Measurements from ENCODE around the gene BBLN.

- TF ChIP-seq REST (IDR thresholded peaks at IDR 0.05; ENCODE audit: insufficient read depth in 1 of 2, low read depth in 2 of 2, low read length in 2 of 2): no peak
- no peak for TF ChIP-seq POLR2AphosphoS5 (IDR thresholded peaks at IDR 0.05; ENCODE audit: low read depth, low read length)
- no peak for TF ChIP-seq TAF1 (IDR thresholded peaks at IDR 0.05; ENCODE audit: borderline replicate concordance, insufficient read depth, low read length)
- TF ChIP-seq SIN3A (IDR thresholded peaks at IDR 0.05; ENCODE audit: borderline replicate concordance, insufficient read depth, low read length): no peak
- no peak for TF ChIP-seq FOXP2 (optimal IDR thresholded peaks at IDR 0.05; ENCODE audit: borderline replicate concordance, extremely low read depth, extremely low read length, insufficient read depth)
Observed at GRCh38 chr9:128117613-128118471, 42.2 kb upstream of the BBLN start.

All from PFSK-1 (cell line).